RWPE1 (cell line): ENCODE measurements around the gene CLVS2.

Experiments
- CTCF ChIA-PET: fragments of 350-600 bp; sonication (Branson Sonifier 250); formaldehyde crosslinking; extraction: SDS; loops from one replicate; lab custom pipeline; 2021; lab: Yijun Ruan, JAX
- POLR2A ChIA-PET: fragments of 400-600 bp; formaldehyde crosslinking; extraction: SDS; loops from one replicate; lab custom pipeline; 2020; ENCODE audit warnings: antibody characterized with exemption; ENCODE audit not compliant: low non-redundant PET; lab: Yijun Ruan, JAX
- DNase-seq: peaks from one replicate; pipeline ENCODE4 v3.0.0; 2012; ENCODE audit warnings: low spot score
- H3K27ac ChIP-seq: fragments of 450-650 bp; 2 replicates; pipeline ENCODE4 v1.5.1; 2017
- TF ChIP-seq, protein P1 (sequence below): fragments of 450-650 bp; conservative IDR thresholded peaks from 2 replicates; pipeline ENCODE4 v1.5.1; 2017; ENCODE audit warnings: low read depth, mild to moderate bottlenecking

The CLVS2 gene

DNA sequence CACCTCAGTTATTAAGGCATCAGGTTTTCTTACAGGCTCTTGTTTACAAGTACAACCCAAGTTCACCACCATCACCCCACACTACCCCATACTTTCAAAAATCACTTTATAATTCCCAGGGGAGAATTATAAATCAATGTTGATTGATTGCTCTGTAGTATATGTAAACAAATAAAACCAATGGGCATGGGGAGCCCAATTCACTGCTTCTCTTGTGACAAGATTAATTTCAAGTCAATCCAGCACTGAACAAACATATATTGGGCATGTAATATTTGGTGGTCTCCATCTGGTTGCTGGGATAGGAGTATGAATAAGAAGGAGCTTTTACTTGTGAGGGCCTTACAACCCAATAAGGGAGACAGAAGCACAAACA lies 95.8 kb downstream of the CLVS2 start:
- no peak for DNase-seq
- TF ChIP-seq, protein P1, sequence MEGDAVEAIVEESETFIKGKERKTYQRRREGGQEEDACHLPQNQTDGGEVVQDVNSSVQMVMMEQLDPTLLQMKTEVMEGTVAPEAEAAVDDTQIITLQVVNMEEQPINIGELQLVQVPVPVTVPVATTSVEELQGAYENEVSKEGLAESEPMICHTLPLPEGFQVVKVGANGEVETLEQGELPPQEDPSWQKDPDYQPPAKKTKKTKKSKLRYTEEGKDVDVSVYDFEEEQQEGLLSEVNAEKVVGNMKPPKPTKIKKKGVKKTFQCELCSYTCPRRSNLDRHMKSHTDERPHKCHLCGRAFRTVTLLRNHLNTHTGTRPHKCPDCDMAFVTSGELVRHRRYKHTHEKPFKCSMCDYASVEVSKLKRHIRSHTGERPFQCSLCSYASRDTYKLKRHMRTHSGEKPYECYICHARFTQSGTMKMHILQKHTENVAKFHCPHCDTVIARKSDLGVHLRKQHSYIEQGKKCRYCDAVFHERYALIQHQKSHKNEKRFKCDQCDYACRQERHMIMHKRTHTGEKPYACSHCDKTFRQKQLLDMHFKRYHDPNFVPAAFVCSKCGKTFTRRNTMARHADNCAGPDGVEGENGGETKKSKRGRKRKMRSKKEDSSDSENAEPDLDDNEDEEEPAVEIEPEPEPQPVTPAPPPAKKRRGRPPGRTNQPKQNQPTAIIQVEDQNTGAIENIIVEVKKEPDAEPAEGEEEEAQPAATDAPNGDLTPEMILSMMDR: no peak
- no peak overlapping the region for H3K27ac ChIP-seq
- POLR2A ChIA-PET: no interaction called here
- CTCF ChIA-PET: interaction anchor here (0.5 kb wide), 1 partner anchor 101 kb away, joined by 4 read pairs; no protein-coding TSS in a partner anchor

DNA sequence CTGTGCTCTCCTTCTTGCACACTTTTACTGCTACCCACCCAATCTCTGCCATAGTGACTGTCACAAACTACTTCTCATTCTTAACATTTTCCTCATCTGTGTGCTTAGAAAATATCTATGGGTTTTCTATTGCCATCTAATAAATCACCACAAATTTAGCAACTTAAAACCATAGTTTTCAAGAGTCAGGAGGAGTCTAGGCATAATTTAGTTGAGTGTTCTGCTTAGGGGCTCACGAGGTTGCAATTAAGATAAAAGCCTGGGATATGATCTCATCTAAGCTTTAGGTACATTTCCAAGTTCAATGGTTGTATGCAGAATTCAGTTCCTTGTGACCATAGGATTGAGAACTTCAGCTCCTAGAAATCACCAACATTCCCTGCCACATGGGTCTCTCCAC lies 98.8 kb downstream of the CLVS2 start:
- DNase-seq: no peak
- TF ChIP-seq, protein P1: no peak
- no peak overlapping the region for H3K27ac ChIP-seq
- ChIA-PET CTCF (interaction anchor here (0.6 kb wide), 2 partner anchors 64 to 1215 kb away, joined by 3 to 4 read pairs; no protein-coding TSS in a partner anchor), POLR2A (no interaction called here)

DNA sequence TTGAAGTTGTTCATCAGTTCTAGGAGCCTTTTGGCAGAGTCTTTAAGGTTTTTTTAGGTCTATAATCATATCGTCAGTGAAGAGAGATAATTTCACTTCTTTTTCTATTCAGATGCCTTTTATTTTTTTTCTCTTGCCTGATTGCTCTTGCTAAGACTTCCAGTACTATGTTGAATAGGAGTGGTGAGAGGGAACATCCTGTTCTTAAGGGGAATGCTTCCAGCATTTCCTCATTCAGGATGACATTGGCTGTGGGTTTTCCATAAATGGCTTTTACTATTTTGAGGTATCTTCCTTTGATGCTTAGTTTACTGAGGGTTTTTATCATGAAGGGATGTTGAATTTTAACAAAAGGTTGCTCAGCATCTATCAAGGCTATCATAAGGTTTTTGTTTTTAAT lies 109.5 kb downstream of the CLVS2 start:
- ChIA-PET POLR2A (no interaction called here), CTCF (no interaction called here)
- TF ChIP-seq, protein P1: no peak
- DNase-seq: no peak
- H3K27ac ChIP-seq: no peak overlapping the region

DNA sequence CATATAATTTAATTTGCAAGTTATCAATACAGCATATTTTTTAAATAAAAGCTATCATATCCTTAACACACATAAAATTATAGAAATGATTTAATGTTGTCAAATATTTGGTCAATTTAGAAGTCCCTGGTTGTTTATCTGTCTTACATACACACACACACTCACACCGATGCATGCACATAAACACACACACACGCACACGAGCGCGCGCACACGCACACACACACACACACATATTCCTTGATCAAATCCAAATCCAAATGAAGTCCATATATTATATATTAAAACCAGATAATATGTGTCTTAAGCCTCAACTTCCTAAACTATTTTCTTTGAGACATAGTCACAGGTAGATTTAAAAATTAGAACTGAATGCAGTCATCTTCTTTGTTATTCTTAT lies 120.3 kb downstream of the CLVS2 start:
- POLR2A ChIA-PET: no interaction called here
- DNase-seq: no peak
- TF ChIP-seq, protein P1: no peak
- CTCF ChIA-PET: no interaction called here
- H3K27ac ChIP-seq: no peak overlapping the region

DNA sequence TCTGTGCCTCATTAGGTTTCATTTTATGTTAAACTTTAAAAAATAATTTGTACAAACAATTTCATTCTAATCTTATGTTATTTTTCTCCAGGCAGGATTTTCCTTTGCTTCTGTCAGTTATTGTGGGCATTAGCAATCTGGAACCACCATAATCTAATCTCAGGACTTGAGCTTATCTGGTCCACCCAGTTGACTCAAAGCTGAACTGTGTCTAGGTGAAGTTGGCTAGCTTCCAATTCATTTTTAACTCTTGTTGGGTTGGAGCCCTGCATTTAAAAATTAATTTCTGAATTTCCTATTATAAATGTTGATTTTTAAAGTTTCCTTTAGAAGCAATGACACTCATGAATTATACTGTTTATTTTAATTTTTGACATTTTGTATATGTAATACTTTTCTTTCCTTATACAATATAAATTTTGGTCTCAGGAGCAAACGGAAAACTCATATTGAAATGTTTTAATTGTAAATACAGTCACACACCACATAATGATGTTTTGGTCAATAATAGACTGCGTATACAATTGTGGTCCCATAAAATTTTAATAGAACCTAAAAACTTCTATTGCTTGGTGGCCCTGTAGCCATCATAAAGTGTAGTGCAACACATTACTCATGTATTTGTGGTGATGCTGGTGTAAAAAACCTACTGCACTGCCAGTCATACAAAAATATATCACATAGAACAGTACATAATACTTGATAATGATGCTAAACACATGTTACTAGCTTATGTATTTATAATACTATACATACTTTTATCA lies 121.3 kb downstream of the CLVS2 start:
- no peak for DNase-seq
- CTCF ChIA-PET: no interaction called here
- POLR2A ChIA-PET: no interaction called here
- no peak overlapping the region for H3K27ac ChIP-seq
- TF ChIP-seq, protein P1: no peak

DNA sequence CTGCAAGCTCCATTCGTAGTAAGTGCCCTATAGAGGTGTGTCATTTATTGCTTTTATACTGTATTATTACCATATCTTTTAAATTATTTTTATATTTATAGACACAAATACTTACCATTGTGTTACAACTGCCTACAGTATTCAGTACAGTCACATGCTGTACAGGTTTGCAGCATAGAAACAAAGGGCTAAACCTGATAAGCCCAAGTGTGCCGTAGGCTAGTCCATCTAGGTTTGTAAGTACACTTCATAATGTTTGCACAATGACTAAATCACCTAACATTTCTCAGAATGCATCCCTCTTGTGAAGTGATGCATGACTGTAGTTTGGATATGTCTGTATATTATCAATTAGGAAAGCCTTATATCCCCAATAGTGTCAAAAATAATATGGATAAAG lies 122.8 kb downstream of the CLVS2 start:
- TF ChIP-seq, protein P1: no peak
- POLR2A ChIA-PET: no interaction called here
- CTCF ChIA-PET: no interaction called here
- H3K27ac ChIP-seq: no peak overlapping the region
- DNase-seq: peak; percentile 14
